Suprapubic skin (tissue), 4 donors: ENCODE results near the gene STAB2. TPM values are rescaled to one million over a fixed set of nuclear protein-coding genes. Genes with fewer than 3 reads are reported as not detected.

Experiments
- DNase-seq, 2 donors: peaks; one replicate each; pipeline ENCODE4 v3.0.0-alpha.2; 2019; ENCODE audit warnings: low spot score in 2 of 2
- H3K27ac ChIP-seq: fragments of 200-600 bp; sonication (generic); one replicate; pipeline ENCODE4 v1.5.1; 2019
- H3K27me3 ChIP-seq: fragments of 200-600 bp; sonication (generic); one replicate; pipeline ENCODE4 v1.5.1; 2019
- H3K36me3 ChIP-seq: fragments of 200-600 bp; sonication (generic); one replicate; pipeline ENCODE4 v1.5.1; 2019
- H3K4me1 ChIP-seq: fragments of 200-600 bp; sonication (generic); one replicate; pipeline ENCODE4 v1.5.1; 2019
- H3K4me3 ChIP-seq: fragments of 200-600 bp; sonication (generic); one replicate; pipeline ENCODE4 v1.5.1; 2019; ENCODE audit warnings: mild to moderate bottlenecking
- H3K9me3 ChIP-seq: fragments of 200-600 bp; sonication (generic); one replicate; pipeline ENCODE4 v1.5.1; 2019
- EP300 ChIP-seq: sonication (generic); formaldehyde crosslinking; IDR thresholded peaks from one replicate; pipeline ENCODE4 v1.6.1; 2017; ENCODE audit warnings: antibody characterized with exemption
- POLR2A ChIP-seq, 2 donors: fragments of 450-650 bp; IDR thresholded peaks; one replicate each; pipeline ENCODE4 v1.6.1; 2017; ENCODE audit warnings: antibody characterized with exemption in 2 of 2, mild to moderate bottlenecking in 2 of 2, moderate library complexity in 2 of 2
- POLR2AphosphoS5 ChIP-seq, 3 donors: sonication (generic); formaldehyde crosslinking; IDR thresholded peaks; one replicate each; pipeline ENCODE4 v1.6.1; 2017; ENCODE audit warnings: antibody characterized with exemption in 3 of 3
- WGBS: methylation state at CpG from one replicate; pipeline ENCODE4 v1.1.5; 2018; 5-methylcytosine and 5-hydroxymethylcytosine counted together
- total RNA-seq, 4 donors: library from RNA; depleted of rRNA; stranded (reverse); fragments of >200 nt; gene quantifications; one replicate each; pipeline ENCODE4 v1.1.0, GENCODE V29; 2016
- TF ChIP-seq, protein P1 (sequence below), 2 donors: fragments of 200-600 bp in 1 of 2; fragments of 450-650 bp in 1 of 2; sonication (generic) in 1 of 2; IDR thresholded peaks; one replicate each; pipeline ENCODE4 v1.5.1; 2016 to 2019; ENCODE audit warnings: antibody characterized with exemption in 2 of 2, mild to moderate bottlenecking in 1 of 2, moderate library complexity in 1 of 2

The STAB2 gene
- total RNA-seq, 4 donors from 2014 or later = 0.34 TPM; not detected in 3

DNA sequence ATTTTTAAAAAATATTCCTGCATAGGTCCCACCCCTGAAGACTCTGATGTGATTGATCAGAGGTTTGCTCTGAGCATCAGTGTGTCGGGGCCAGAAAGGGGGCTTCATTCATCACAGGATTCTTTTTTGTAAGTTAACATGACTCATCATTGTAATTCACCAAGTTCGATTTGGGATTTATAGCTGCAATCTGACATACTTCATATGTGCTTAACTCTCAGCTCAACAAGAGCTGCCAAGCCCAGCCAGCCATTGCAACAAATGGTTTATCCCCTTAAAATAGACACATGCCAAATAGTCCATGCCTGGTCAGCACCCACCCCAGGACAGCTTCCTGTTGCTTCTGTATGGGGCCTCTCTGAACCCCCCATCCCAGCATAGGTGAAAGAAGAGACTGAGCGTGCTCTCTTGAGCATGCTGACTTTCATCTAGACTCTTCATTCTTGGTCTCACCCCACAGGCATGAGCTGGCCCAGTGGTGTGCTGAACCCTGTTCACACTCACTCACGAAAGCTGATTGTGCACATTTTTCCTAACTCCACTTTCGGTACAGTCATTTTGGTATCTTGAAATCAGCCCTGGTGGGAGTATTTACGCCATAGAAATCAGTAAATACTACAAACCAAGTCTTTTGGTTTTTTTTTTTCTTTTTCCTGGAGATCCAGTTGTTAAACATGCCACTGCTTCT, 101.4 kb downstream of the STAB2 start:
- Histone ChIP-seq H3K9me3 (no peaks in the 10 kb centered on the region), H3K36me3 (no peaks in the 10 kb centered on the region), H3K27me3 (no peaks in the 10 kb centered on the region), H3K4me3 (no peak overlapping the region), H3K4me1 (no peaks in the 10 kb centered on the region), H3K27ac (no peak overlapping the region)
- DNase-seq = no peak
- WGBS = 68% methylated on average over 6 of the region's 6 CpGs
- TF ChIP-seq EP300 (no peak), POLR2AphosphoS5 (IDR thresholded peaks at IDR 0.05) (no peak), POLR2A (IDR thresholded peaks at IDR 0.05) (no peak)
- TF ChIP-seq, protein P1, sequence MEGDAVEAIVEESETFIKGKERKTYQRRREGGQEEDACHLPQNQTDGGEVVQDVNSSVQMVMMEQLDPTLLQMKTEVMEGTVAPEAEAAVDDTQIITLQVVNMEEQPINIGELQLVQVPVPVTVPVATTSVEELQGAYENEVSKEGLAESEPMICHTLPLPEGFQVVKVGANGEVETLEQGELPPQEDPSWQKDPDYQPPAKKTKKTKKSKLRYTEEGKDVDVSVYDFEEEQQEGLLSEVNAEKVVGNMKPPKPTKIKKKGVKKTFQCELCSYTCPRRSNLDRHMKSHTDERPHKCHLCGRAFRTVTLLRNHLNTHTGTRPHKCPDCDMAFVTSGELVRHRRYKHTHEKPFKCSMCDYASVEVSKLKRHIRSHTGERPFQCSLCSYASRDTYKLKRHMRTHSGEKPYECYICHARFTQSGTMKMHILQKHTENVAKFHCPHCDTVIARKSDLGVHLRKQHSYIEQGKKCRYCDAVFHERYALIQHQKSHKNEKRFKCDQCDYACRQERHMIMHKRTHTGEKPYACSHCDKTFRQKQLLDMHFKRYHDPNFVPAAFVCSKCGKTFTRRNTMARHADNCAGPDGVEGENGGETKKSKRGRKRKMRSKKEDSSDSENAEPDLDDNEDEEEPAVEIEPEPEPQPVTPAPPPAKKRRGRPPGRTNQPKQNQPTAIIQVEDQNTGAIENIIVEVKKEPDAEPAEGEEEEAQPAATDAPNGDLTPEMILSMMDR (IDR thresholded peaks at IDR 0.05) = no peak

DNA sequence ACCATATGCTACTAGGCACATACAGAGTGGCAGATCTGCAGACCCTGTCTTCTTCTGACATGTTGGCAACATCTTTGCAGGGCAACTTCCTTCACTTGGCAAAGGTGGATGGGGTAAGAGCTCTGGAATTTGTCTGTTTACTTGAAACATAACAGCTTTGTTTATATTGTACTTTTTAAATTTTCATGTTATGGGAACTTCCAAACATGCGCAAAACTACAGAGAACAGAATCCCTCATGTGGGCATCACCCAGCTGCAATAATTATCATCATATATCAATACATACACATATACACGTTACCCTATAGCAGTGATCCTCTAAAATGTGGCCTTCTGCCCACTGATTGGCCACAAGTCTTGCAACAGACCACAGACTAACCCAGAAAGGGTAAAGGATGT, 103.4 kb downstream of the STAB2 start:
- DNase-seq = no peak
- TF ChIP-seq, protein P1 (IDR thresholded peaks at IDR 0.05) = no peak
- TF ChIP-seq POLR2A (IDR thresholded peaks at IDR 0.05) (no peak), POLR2AphosphoS5 (IDR thresholded peaks at IDR 0.05) (no peak), EP300 (no peak)
- no peak overlapping the region for H3K27ac ChIP-seq
- no peaks in the 10 kb centered on the region for H3K4me1 ChIP-seq
- no peaks in the 10 kb centered on the region for H3K36me3 ChIP-seq
- no peaks in the 10 kb centered on the region for H3K27me3 ChIP-seq
- WGBS = 80% methylated on average over 2 of the region's 2 CpGs
- H3K9me3 ChIP-seq = no peaks in the 10 kb centered on the region
- H3K4me3 ChIP-seq = no peak overlapping the region

DNA sequence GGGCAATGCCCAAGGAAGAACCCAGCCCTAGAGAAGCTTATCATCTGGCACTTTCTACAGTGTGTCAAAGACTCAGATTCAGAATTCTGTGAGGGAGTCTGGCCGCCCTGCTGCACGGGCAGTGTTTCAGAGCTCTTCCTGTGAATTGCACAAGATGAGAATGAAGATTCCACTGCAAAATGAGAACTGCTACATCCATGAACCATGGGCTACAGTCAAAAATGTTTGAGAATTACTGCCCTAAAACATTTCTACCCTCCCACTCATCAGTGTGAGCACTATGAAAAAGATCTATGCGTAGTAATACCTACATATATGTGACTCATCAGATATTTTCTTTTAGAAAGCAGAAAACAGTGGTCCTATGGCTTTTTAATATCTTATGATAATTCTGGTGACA, 104.0 kb downstream of the STAB2 start:
- no peaks in the 10 kb centered on the region for H3K9me3 ChIP-seq
- no peak overlapping the region for H3K4me3 ChIP-seq
- no peaks in the 10 kb centered on the region for H3K4me1 ChIP-seq
- H3K36me3 ChIP-seq = no peaks in the 10 kb centered on the region
- H3K27me3 ChIP-seq = no peaks in the 10 kb centered on the region
- no peak overlapping the region for H3K27ac ChIP-seq
- no peak for TF ChIP-seq POLR2AphosphoS5 (IDR thresholded peaks at IDR 0.05)
- no peak for TF ChIP-seq EP300
- TF ChIP-seq, protein P1 (IDR thresholded peaks at IDR 0.05) = no peak
- no peak for TF ChIP-seq POLR2A (IDR thresholded peaks at IDR 0.05)
- WGBS = 83% methylated on average over 3 of the region's 3 CpGs
- DNase-seq = no peak

DNA sequence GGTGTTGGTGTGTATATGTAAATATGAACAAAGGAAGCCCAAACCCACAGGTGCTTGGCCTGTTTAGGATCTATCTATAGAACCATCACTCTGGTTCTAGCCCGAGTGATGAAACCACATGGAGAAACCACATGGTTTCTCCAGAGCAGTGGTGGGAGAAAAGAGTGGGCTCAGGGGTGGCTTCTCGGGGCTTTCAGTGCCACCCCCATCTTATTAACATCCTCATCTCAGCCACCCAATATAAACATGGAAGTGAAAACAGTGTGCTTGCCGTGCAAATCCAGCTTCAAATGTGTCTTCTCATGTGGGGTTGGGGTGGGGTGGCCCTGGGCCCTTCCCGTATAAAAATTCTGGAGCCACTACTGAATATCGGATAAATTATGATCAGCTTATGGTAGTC, 109.0 kb downstream of the STAB2 start:
- Histone ChIP-seq H3K9me3 (no peaks in the 10 kb centered on the region), H3K4me3 (no peak overlapping the region), H3K27ac (no peak overlapping the region), H3K4me1 (no peaks in the 10 kb centered on the region), H3K27me3 (no peaks in the 10 kb centered on the region), H3K36me3 (no peaks in the 10 kb centered on the region)
- TF ChIP-seq POLR2AphosphoS5 (IDR thresholded peaks at IDR 0.05) = no peak
- TF ChIP-seq, protein P1 (IDR thresholded peaks at IDR 0.05) = no peak
- DNase-seq = no peak
- 86% methylated on average over 5 of the region's 5 CpGs for WGBS

DNA sequence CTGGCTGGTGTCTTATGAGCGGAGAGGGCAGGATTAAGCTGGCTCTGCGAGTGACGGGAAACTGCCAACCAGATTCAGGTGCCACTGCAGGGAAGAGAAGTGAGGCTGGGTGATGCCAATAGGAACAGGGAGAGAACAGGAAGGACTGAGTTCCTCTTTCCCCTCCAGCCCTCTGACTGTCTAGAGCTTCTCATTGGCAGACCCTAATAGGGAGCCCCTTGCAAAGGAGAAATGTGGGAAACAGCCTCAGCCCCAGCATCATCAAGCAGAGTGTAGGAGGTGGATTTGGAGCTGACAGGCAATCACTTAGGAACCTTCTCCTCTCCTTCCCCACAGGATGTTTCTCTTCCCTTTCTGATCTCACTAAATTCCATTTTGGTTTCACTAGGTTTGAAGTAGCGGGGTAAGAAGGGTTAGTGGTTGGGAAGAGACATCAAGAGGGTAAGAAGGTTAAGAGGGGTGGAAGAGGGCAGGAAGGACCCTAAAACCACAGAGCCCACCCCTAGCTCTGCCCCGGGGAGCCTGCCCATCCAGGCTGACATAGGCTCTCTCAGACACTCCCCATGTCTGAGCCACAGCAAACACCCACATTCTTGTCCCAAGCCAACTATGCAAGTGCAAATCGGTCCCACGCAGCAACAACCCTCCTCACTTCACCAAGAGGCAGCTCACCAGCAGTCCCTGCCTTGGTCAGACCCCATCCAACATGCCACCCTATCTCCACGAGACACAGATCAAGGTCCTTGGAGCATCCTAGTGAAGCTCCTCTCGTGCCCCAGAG, 111.1 kb downstream of the STAB2 start:
- no peaks in the 10 kb centered on the region for H3K27me3 ChIP-seq
- TF ChIP-seq, protein P1 (IDR thresholded peaks at IDR 0.05) = no peak
- no peak for TF ChIP-seq POLR2A (IDR thresholded peaks at IDR 0.05)
- TF ChIP-seq EP300 = no peak
- no peak for TF ChIP-seq POLR2AphosphoS5 (IDR thresholded peaks at IDR 0.05)
- H3K36me3 ChIP-seq = no peaks in the 10 kb centered on the region
- no peak overlapping the region for H3K4me3 ChIP-seq
- DNase-seq = no peak
- no peaks in the 10 kb centered on the region for H3K9me3 ChIP-seq
- H3K4me1 ChIP-seq = no peaks in the 10 kb centered on the region
- no peak overlapping the region for H3K27ac ChIP-seq
- 65% methylated on average over 9 of the region's 9 CpGs for WGBS
